T-helper 2 cell treated with Interferon-gamma antibody and Interleukin-4, amounts not matched to agents 5 μg/mL and 100 μg/mL, for 36 hours (primary cell): ENCODE data around the gene EFCAB5.

Experiments
- DNase-seq: peaks from one replicate; pipeline ENCODE4 v3.0.0; 2021; ENCODE audit warnings: low spot score
- H3K27ac Mint-ChIP-seq: one replicate; pipeline ENCODE4 v1.8.0; 2021; ENCODE audit warnings: mild to moderate bottlenecking, mixed read lengths
- H3K27me3 Mint-ChIP-seq: one replicate; pipeline ENCODE4 v1.8.0; 2021; ENCODE audit warnings: low read depth, mixed read lengths
- H3K36me3 Mint-ChIP-seq: one replicate; pipeline ENCODE4 v1.8.0; 2021; ENCODE audit warnings: low read depth, mixed read lengths
- H3K4me1 Mint-ChIP-seq: one replicate; pipeline ENCODE4 v1.8.0; 2021; ENCODE audit warnings: low read depth, mixed read lengths
- H3K4me3 Mint-ChIP-seq: one replicate; pipeline ENCODE4 v1.8.0; 2022; ENCODE audit warnings: mild to moderate bottlenecking, moderate library complexity, mixed read lengths
- H3K9me3 Mint-ChIP-seq: one replicate; pipeline ENCODE4 v1.8.0; 2021; ENCODE audit warnings: mixed read lengths

Gene EFCAB5

GRCh38 chr17:30153463-30153862, 212.0 kb downstream of the EFCAB5 start:
- no peak for DNase-seq
- Mint-ChIP-seq H3K4me1 (peaks cover 2% of the 10 kb centered on the region), H3K9me3 (peaks cover 3% of the 10 kb centered on the region), H3K27ac (no peak overlapping the region), H3K36me3 (peaks cover 24% of the 10 kb centered on the region), H3K4me3 (no peak overlapping the region), H3K27me3 (no peaks in the 10 kb centered on the region)

- Mint-ChIP-seq H3K4me3 (no peak overlapping the region), H3K27me3 (no peaks in the 10 kb centered on the region), H3K36me3 (peaks cover 39% of the 10 kb centered on the region), H3K9me3 (peaks cover 18% of the 10 kb centered on the region), H3K4me1 (peaks cover 2% of the 10 kb centered on the region), H3K27ac (no peak overlapping the region)
- DNase-seq, result no peak
These were observed 214.0 kb downstream of the EFCAB5 start for GRCh38 chr17:30155389-30155788.
